Colonic mucosa (tissue), 4 donors: ENCODE results near the gene PCDHA13. TPM values are rescaled to one million over a fixed set of nuclear protein-coding genes. Genes with fewer than 3 reads are reported as not detected.
"Not testable (repeated sequence)": the region's sequence is repeated elsewhere in the genome, so short reads cannot be mapped to it uniquely, and the experiment has no call there.

Experiments used
- DNase-seq: peaks from one replicate; pipeline ENCODE4 v3.0.0-alpha.2; 2020
- H3K27ac ChIP-seq: fragments of 200-600 bp; one replicate; pipeline ENCODE4 v1.8.0; 2021
- H3K27me3 ChIP-seq: fragments of 200-600 bp; one replicate; pipeline ENCODE4 v1.8.0; 2021
- H3K36me3 ChIP-seq: fragments of 200-600 bp; one replicate; pipeline ENCODE4 v1.8.0; 2021
- H3K4me1 ChIP-seq: fragments of 200-600 bp; one replicate; pipeline ENCODE4 v1.8.0; 2021; ENCODE audit warnings: mild to moderate bottlenecking
- H3K4me3 ChIP-seq: fragments of 200-600 bp; one replicate; pipeline ENCODE4 v1.8.0; 2021
- H3K9ac ChIP-seq, 2 donors: one replicate each; pipeline ENCODE4 v1.7.0; 2013; ENCODE audit warnings: control low read depth in 2 of 2, low read depth in 2 of 2, low read length in 2 of 2
- H3K9me3 ChIP-seq: fragments of 200-600 bp; one replicate; pipeline ENCODE4 v1.8.0; 2021
- CTCF ChIP-seq: fragments of 200-600 bp; IDR thresholded peaks from one replicate; pipeline ENCODE4 v1.8.0; 2022; ENCODE audit warnings: antibody characterized with exemption, mild to moderate bottlenecking
- intact Hi-C: fragments of 100-400 bp; cut with DNase I; formaldehyde crosslinking; loops from one replicate; pipeline ENCODE4 v1.14.1; 2022
- total RNA-seq, 2 donors: library from RNA; stranded (reverse); fragmentation: NEBNext Ultra II Directional in 1 of 2; extraction: Animal tissue kit (Norgen Biotek cat#: 25700) in 1 of 2; gene quantifications; one replicate each; pipeline ENCODE4 v1.2.1, GENCODE V29; 2021
- donor health status: healthy.
- donor health status: DM: no; HTN: no; CAD: no.
- donor health status: DM: no; HTN: no; CAD: no.

PCDHA13 gene
- total RNA-seq, 2 donors from 2014 or later = 0.05 TPM

- intact Hi-C loops = no loop called here
- no peaks in the 10 kb centered on the region for H3K9me3 ChIP-seq
- no peak for TF ChIP-seq CTCF
- no peak for DNase-seq
- no peaks in the 10 kb centered on the region for H3K27me3 ChIP-seq
- H3K9ac ChIP-seq = no peak within 1 kb of the TSS
- no peak within 1 kb of the TSS for H3K4me3 ChIP-seq
- H3K27ac ChIP-seq = no peak within 1 kb of the TSS
- H3K36me3 ChIP-seq = no peaks in the 10 kb centered on the region
- H3K4me1 ChIP-seq = no peaks in the 10 kb centered on the region
Measured at GRCh38 chr5:140840978-140841962, 40.7 kb upstream of the PCDHA13 start, which contains the start of gene PCDHA8. Gene PCDHA8, plus strand, starts transcription at chr5:140841187. Its CDS starts 135 bp downstream, at chr5:140841322.

GRCh38 chr5:140842798-140843733 is 38.9 kb upstream of the PCDHA13 start:
- Histone ChIP-seq H3K27me3 (no peaks in the 10 kb centered on the region), H3K9ac (no peak overlapping the region), H3K4me3 (no peak overlapping the region), H3K36me3 (no peaks in the 10 kb centered on the region), H3K9me3 (no peaks in the 10 kb centered on the region), H3K27ac (no peak overlapping the region), H3K4me1 (no peaks in the 10 kb centered on the region)
- no peak for TF ChIP-seq CTCF
- intact Hi-C loops = no loop called here
- no peak for DNase-seq

GRCh38 chr5:140848139-140849102 is 33.5 kb upstream of the PCDHA13 start, which contains the start of gene PCDHA9:
Gene PCDHA9, plus strand, starts transcription at chr5:140848382. Its CDS starts 114 bp downstream, at chr5:140848496.
- DNase-seq, H3K4me3 ChIP-seq, H3K9me3 ChIP-seq, H3K27ac ChIP-seq, H3K4me1 ChIP-seq, H3K36me3 ChIP-seq, H3K27me3 ChIP-seq, H3K9ac ChIP-seq, intact Hi-C loops: not testable (repeated sequence)

GRCh38 chr5:140849831-140850634 is 31.9 kb upstream of the PCDHA13 start:
- intact Hi-C loops, H3K9me3 ChIP-seq: not testable (repeated sequence)

GRCh38 chr5:140855772-140856674 is 25.9 kb upstream of the PCDHA13 start, which contains the start of gene PCDHA10:
Gene PCDHA10, plus strand, starts transcription at chr5:140855897. Its CDS starts 152 bp downstream, at chr5:140856049.
- H3K27ac ChIP-seq = no peak within 1 kb of the TSS

More at GRCh38 chr5:140849831-140850634, 31.9 kb upstream of the PCDHA13 start:
- not testable (repeated sequence) for H3K4me1 ChIP-seq, H3K9ac ChIP-seq, H3K27ac ChIP-seq, H3K4me3 ChIP-seq, DNase-seq, H3K36me3 ChIP-seq, H3K27me3 ChIP-seq

More at GRCh38 chr5:140855772-140856674, 25.9 kb upstream of the PCDHA13 start, which contains the start of gene PCDHA10:
- Histone ChIP-seq H3K4me1 (no peaks in the 10 kb centered on the region), H3K27me3 (no peaks in the 10 kb centered on the region), H3K36me3 (no peaks in the 10 kb centered on the region), H3K9me3 (peaks cover 3% of the 10 kb centered on the region), H3K4me3 (no peak within 1 kb of the TSS), H3K9ac (no peak within 1 kb of the TSS)
- intact Hi-C loops = no loop called here
- no peak for TF ChIP-seq CTCF
- no peak for DNase-seq
